Measurements from ENCODE around the gene GINS2.

DNA sequence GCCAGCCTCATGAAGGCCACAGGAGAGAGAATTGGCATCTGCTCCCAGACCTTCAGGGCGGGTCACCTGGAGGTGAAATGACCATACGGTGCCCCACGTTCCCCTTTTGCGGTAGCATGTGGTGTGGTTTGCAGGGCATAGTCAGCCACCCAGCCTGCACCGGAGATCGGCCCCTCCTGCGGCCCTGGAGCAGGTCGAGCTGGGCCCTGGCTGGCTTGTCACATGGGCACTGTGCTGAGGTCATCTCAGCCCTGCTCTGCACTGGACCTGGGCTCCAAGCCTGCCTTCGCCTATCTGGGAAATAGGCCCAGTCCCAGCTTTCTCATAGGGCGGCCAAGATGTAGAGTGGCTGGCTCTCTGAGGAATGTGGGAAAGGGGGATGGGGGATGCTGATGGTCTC lies 59.4 kb downstream of the GINS2 start:
- TF ChIP-seq, protein P1, sequence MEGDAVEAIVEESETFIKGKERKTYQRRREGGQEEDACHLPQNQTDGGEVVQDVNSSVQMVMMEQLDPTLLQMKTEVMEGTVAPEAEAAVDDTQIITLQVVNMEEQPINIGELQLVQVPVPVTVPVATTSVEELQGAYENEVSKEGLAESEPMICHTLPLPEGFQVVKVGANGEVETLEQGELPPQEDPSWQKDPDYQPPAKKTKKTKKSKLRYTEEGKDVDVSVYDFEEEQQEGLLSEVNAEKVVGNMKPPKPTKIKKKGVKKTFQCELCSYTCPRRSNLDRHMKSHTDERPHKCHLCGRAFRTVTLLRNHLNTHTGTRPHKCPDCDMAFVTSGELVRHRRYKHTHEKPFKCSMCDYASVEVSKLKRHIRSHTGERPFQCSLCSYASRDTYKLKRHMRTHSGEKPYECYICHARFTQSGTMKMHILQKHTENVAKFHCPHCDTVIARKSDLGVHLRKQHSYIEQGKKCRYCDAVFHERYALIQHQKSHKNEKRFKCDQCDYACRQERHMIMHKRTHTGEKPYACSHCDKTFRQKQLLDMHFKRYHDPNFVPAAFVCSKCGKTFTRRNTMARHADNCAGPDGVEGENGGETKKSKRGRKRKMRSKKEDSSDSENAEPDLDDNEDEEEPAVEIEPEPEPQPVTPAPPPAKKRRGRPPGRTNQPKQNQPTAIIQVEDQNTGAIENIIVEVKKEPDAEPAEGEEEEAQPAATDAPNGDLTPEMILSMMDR (conservative IDR thresholded peaks at IDR 0.05 in 1 of 2, IDR thresholded peaks at IDR 0.05 in 1 of 2; ENCODE audit: low read depth in 1 of 2, low read length in 2 of 2): no peak
- no peak for TF ChIP-seq EZH2 (IDR thresholded peaks at IDR 0.05; ENCODE audit: low read length, missing control alignments)

All from fibroblast of lung (primary cell).